Femur (tissue), 1 donor: ENCODE measurements around the gene TMEM132A.

ENCODE experiments used
- DNase-seq: peaks from one replicate; pipeline ENCODE4 v3.0.0-alpha.2; 2017

Gene TMEM132A, protein sequence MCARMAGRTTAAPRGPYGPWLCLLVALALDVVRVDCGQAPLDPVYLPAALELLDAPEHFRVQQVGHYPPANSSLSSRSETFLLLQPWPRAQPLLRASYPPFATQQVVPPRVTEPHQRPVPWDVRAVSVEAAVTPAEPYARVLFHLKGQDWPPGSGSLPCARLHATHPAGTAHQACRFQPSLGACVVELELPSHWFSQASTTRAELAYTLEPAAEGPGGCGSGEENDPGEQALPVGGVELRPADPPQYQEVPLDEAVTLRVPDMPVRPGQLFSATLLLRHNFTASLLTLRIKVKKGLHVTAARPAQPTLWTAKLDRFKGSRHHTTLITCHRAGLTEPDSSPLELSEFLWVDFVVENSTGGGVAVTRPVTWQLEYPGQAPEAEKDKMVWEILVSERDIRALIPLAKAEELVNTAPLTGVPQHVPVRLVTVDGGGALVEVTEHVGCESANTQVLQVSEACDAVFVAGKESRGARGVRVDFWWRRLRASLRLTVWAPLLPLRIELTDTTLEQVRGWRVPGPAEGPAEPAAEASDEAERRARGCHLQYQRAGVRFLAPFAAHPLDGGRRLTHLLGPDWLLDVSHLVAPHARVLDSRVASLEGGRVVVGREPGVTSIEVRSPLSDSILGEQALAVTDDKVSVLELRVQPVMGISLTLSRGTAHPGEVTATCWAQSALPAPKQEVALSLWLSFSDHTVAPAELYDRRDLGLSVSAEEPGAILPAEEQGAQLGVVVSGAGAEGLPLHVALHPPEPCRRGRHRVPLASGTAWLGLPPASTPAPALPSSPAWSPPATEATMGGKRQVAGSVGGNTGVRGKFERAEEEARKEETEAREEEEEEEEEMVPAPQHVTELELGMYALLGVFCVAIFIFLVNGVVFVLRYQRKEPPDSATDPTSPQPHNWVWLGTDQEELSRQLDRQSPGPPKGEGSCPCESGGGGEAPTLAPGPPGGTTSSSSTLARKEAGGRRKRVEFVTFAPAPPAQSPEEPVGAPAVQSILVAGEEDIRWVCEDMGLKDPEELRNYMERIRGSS

DNA sequence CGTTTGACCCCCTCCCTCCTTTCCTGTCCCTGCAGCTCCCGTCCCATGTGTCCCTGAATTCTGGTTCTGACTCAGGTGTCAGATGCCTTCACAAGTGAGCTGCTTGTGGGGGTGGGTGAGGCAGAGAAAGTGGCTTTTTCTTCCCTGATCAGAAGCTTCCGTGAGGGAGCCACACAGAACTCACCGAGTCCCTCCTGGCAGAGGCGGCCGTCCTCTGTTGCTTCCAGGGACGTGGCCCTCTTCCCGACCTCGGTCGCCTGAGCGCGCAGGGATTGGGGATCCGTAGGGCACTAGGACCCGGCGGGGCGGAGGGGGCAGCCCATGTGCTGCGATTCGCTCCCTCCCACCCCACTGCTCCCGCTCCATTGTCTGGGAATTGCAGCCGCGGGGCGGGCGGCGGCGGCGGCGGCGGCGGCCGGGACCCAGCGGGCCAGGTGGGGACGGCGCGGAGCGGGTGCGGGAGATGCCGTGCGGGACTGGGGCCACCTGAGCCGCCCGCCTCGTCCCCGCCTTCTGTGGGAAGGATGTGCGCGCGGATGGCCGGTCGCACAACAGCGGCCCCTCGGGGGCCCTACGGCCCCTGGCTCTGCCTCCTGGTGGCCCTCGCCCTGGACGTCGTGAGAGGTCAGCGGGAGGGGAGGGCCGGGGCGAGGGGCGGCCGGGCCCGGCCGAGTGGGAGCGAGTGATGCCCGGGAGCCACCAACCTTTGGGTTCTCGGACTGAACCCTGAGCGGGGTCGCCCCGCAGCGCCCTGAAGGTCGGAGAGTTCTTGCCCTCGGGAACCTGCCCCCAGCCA, at the start of gene TMEM132A:
Gene TMEM132A (plus strand): TSS at position 351 of the 796 bp plus-strand sequence. CDS start 174 bp downstream, at position 525.
- DNase-seq = peak; percentile 84

DNA sequence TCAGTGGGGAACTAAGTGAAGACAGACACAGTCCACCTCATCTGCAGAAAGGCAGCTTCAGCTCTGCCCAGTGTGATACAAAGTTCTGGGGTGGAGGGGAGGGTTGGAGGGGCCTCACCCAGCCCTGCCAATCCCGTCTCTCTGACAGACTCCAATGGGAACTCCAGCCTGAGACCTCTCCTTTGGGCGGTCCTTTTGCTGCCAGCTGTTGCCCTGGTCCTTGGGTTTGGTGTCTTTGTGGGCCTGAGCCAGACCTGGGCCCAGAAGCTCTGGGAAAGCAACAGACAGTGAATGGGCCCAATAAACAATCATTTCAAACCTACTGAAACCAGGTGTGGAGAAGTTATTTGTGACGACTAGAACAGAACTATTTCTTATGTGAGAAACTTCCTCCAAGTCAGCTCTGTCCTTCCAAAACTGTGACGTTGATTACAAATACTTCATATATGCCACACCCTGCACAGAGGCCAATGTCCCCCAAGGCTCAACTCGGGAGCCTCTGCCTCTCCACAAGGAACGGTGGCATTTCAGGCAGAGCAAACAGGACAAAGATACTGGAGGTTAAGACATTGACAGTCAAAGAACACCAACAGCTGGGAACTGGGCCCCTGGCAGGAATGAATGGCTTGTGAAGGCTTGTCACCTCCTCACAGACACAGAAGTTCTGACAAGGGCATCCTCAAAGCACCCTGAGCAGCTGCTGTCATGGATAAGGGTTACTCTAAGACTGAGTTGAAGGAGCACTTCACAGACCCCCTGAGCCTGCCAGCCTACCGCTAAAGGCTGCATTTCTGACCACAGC, 48.7 kb upstream of the TMEM132A start:
- DNase-seq = no peak

DNA sequence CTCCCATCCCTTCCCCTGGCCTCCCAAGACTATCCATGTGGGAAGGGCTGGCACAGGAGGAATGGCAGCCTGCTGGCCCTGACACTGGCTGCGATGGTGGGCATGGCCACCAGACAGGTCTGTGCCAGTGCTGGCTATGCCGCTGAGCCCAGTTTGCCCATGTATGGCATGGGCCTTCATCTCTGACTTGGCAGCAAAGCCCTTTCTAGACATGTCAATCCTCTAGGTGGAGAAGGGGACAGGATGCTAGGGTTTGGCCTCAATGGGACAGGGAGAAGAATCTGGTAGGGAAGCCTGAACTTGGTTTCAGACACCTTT, 48.1 kb upstream of the TMEM132A start:
- DNase-seq = no peak

DNA sequence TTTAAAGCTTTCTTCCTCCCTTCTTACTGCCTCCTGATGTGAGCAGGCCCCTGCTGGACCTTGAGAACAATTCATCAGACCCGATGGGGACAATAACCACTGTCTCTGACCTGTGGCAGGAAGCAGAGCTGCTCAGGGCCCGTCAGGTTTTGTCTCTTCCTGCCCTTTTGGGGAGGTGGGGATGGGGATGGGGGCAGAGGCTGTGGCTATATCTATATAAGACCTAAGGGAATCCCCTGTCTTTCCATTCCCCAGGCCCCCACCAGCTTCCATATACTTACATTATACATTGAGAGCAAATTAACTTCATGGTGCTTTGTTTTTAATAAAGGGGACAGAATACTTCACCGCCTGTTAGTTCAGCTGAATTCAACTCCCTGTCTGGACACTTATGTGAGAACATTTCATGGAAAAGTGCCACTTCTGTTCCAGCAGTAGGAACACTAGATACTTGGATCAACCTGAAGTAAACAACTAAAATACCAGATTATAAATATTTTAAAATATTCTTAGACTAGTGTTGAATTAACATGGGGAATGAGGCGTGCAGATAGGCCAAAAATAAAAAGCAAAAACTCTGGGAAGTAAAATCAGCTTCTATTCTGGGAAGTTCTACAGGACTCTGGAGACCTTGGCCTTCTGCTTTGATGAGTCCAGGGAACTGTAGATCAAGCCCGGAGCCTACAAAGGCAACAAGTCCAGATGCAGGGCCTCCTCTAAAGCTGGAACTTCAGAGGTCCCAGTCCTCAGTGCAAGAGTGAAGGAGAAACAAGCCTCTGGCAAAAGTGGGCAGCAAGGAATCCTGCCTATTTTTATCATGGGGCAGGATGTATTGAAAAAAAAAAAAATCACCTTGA, 45.8 kb upstream of the TMEM132A start:
- DNase-seq = no peak

DNA sequence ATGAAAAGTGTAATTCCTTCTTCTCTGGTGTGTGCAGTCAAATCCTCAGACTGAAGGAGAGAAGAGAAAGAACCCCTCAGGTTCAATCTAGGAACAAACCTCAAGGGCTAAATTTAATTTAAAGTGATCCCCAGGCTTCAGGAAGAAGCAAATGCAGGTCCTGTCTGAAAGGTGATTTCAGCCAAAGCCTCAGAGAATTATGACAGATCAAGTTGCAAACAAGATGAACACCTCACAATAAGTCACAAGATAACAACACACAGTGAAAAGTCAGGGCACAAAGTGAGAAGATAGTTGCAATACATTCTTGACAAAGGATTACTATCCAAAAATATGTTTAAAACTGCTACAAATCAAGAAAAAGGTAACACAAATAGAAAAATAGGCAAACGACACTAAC, 45.2 kb upstream of the TMEM132A start:
- no peak for DNase-seq

DNA sequence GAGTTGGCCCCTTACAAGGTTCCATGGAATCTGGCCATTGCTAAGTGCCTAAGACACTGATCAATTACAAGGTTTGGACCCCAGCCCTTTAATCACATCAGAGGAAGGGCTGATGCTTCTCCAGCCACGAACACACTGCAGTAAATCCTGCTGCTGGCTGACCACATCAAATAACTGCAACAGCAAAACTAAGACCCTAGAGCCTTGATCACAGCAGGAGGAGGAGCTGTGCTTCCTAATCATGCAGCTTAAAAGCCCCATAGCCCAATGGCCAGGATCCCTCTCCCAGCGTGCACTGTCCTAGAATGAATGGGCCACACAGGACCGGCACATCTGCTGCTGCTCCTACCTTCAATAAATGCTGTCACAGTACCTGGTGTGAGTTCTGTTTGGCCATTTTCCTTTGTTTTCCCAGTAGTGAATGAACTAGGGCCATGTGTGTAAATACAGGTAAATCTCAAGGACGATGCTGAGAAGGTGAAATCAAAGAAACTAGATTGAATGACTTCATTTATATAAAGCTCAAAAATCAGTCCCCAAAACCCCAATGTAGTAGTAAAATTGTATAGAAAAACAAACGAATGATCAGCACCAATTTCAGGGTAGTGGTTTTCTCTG, 44.2 kb upstream of the TMEM132A start:
- no peak for DNase-seq

DNA sequence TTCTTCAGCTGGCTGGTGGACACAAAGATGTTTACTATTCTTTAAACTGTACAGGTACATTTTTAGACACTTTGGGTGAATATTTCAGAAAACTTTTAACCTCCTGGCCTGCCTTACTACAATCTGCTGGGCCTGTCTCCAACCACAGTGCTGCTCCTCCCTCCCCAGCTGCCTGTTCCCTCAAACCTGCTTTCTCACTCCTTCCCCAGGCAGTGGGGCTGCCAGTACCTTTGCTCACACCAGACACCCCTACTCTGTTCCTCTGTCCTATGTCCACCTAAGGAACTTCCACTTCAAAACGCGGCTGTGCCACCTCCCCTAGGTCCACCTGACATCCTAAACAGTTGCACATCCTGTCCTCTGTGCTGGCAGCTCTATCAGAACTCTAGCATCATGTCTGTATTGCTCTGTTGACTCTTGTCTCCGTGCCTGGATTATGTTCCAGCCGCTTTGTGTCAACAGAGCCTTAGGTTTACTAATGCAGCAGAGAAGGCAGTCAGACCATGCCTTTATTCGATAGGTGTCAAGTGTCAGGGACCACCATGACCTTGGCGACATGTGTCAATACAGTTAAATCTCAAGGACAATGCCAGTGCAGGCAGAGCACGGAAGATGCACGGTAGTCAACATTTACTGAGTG, 43.5 kb upstream of the TMEM132A start:
- no peak for DNase-seq

DNA sequence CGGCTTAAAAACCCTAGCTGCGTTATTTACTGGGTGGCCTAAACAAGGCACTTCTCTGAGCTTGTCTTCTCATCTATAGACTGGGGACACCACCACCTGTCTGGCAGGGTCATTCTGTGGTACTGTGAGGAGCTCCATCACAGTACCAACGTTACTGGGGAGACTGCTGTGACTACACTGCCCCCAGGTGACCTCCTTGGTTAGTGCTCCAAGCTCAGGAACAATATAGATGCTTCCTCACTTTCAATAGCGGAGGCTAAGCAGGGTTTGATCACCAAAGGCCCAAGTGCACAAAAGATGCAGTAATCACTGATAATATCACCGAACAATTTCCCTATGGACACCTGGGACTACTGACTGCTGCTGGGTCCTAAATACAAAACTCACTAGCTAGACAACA, 36.7 kb upstream of the TMEM132A start:
- DNase-seq = no peak

DNA sequence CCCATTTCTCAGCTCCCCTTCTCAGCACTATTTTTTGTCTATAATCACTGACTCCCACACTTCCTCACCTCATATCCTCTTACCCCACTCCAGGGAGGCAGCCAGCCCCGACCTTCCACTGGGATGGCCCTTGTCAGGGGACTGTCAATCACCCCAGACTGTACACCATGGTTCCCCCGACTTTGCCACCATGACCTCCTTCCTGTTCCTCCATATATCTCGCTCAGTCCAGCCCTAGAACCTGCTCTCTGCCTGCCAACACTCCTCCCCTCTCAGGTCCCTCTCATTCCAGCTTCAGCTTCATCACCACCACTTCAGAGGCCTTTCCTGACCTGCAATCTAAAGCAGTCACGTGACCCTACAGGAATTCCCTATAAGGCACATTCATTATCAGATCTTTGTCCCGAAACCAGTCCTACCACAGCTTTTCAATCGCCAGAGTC, 34.4 kb upstream of the TMEM132A start:
- no peak for DNase-seq

DNA sequence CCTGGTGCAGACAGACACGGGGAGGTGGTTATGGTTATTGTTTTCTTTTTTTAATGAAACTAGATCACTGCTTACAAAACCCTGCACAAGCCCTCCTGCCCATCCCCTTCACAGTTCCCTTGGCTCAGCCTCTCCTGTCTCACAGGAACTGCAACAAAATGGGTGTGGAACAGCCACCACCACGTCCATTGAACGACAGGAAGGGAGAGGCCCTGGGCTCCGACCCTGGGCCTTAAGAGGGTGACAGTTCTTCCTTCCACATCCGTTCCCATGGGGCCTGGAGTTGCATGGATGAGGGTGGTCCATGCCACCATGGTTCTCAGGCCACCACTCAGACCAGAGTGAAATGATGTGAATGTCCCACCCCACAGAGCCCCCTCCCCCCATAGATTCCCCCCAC, 33.6 kb upstream of the TMEM132A start:
- DNase-seq = no peak

DNA sequence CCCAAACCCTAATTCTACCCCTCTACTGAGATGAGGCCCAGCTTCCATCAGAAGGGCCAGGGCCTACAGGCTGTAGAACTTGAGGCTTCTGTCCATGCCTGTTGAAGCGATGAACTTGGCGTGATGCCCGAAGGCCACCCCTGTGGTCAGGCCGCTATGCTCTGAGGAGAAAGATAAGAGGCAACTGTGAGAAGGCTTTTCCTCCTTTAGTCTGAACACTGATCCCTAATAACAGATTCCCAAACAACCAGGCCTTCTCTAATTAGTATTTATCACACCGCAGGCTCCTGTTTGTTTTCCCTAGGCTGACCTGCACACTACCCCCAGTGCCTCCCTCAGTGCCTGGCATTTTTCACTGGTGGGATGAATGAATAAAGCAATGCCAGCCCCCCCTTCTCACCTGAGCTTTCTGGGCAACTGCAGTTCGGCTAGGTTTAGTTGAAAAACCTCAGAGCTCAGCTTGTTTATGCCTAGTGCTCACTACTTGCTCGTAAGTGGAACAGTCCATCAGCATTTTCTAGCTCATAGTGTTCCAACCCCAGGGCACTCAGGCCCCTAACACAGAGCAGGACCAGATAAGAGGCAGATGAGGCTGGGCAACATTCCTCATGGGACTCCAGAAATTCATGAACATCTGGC, 33.0 kb upstream of the TMEM132A start:
- DNase-seq = no peak

DNA sequence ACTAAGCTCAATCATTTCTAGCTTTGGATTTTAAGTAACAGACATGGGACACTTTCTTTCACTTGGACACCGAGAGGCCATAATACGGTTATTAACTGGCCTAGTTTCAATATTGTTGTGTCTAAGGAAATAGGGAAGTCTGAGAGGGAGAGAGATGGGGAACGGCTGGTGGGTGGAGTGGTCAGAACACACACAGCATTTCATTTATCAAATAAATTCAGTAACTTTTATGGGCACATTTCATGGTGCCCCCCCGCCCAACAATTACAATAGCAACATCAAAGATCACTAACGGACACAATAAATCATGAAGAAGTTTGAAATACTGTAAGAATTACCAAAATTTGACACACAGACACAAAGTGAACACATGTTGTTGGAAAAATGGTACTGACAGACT, 28.6 kb upstream of the TMEM132A start:
- no peak for DNase-seq

DNA sequence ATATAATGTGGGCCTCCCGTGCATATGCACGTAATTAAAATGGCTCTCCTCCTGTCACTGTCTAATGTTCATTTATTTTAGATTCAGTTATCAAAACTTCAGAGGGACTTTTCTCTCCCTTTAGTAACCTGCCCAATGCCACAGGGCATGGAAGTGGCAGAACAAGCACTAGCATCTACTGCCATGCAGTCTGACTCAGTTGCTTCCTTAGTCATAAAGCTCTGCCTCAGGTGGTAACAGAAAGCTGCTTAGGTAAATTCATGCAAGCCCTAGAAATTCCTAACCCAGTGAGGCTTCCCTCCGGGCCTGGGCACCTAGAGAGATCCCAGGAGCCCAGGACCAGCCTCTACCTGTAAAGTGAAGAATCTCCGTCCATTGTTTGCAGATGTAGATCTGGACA, 26.8 kb upstream of the TMEM132A start:
- no peak for DNase-seq

DNA sequence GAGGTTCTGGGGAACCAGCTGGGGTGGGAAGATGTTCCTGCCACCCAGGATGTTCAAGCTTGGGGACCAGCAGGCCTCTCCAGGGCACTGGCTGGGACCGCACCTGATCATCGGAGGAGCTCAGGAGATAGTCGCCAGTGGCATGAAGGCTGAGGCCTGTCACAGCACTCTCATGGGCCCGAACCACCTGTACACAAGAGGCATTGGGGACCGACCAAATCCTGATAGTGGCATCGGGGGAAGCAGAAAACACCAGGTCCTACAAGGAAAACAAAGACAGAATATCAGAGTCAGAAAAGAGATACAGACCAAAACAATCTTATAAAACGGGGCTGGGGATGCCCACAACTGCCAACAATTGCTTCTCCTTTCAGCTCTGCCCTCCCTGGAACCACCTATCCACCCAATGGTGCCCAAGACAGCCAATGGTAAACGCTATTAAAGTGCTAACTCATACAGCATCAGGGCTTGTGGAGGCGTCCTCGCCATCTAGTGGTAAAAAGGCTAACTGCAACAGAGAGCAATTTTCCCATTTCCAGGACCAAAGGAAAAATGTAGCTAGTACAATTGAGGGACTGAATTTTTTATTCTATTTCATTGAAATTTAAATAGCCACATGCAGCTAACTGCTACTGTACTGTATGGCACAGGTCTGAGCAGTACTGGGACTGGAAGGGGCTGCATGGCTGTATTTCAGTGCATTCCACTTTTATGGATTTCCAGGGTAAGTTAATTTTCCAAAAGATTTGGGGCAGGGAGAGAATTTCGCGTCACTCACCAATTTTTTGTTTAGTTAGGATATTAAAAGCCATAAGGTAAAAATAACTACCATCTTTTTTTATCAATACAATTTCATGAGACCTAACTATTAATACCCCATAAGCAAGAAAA, 25.0 kb upstream of the TMEM132A start:
- no peak for DNase-seq

DNA sequence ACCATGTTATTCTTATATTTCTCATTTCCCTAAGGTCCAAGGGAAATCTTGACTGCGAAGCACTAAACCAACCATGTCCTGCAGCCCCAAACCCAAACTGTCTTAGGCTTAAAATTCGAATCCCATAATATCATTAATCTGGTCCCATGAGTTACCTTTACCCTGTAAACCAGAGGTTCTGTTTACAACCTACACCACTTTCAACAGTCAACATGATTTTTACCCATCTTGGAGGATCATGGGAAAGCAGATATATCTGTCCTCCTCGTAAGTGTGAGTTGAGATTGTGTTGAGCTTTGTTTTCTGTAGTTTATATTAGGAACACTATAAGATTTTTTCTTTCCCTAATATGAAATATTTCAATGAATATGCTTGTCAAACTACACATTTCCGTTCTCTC, 24.3 kb upstream of the TMEM132A start:
- DNase-seq = no peak

DNA sequence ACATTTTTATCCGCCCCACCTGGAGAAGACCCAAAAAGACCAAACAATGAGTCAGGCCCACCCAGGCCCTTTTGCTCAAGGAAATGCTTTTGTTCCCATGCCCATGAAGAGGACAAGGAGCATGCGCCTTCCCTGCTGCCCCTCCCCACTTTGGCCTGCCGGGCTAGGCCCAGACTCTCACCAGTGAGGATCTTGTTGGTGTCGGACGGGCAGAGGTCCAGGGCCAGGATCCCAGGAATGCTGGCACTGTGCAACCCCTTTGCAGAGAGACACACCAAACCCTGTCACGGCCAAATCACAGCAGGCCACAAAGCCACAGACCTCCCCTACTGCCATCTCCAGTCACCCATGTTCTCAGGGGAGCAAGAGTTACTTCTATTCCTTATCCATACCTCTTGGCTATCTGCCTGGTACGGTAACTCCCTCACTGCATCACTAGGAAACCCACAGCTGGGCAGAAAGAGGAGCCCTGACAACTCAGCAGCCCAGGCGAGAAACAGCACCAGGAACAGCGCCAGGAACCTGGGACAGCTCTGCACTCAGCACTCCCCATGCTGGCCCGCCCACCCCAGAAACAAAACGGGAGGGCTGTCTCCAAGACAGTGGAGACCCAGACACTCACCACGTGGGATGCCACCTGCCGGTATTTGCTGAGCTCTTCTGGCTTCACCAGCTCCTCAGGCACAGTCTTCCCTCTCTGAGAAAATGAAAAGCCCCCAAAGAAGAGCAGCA, 23.4 kb upstream of the TMEM132A start:
- DNase-seq = no peak

DNA sequence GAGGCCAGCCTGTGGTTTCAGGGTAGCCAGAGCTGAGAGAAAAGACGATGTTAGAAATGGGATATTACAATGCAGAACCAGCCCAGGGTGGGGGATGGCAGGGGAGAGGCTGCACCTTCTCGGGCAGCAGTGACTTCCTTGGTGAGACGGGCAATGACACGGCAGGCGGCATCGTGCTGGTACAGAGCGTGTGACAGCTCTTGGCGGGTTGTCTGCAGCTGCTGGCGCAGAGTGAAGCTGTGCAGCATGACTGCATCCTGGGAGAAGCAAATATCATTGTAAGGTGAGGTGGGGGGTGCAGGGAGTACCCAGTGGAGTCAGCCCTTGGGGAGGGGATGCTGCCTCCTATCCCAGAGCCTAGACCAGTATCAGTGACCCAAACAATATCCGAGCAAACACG, 21.6 kb upstream of the TMEM132A start:
- no peak for DNase-seq

DNA sequence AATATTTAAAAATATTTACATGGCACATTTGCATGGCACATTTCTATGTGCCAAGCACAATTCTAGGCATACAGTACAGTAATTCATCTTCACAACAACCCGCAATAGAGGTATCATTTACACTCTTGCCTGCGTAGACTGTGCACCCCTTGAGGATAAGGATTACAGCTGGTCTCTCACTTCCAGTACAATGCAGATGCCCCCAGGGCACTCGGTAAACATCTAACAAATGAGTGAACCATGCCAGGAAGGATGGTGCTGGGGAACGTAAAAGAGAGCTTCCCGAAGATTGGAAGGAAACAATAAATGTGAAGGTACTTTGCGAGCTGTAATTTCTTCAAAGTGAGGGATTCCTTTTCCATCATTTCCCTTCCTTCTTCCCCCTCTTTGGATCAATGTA, 19.2 kb upstream of the TMEM132A start:
- no peak for DNase-seq
